ENCODE results near the gene GRID2.

The GRID2 gene

DNA sequence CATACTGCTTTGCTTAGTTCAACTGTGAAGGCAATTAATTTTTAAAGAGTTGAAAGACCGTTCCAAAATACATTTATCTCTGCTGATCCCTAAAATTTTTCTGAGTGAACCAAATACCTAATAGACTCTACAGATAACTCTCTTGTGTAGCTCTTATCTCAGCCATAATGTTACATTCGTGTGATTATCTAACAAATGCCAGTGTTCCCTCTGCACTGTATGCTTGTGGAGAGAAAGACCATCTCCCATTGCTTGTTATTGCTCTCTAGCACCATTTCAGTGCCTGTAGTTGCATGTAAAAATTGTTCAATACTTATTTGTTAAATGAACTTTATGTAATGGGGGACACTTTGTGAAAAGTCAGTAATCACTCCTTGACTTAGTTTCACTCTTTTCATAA lies 1443.5 kb downstream of the GRID2 start:
- Histone ChIP-seq H3K4me1 (ENCODE audit: control insufficient read depth in 5 of 5, insufficient read depth in 5 of 5, low read length in 5 of 5) (peaks cover 0 to 18% (median 2%) of the 10 kb centered on the region in 5 donors), H3K27ac (ENCODE audit: low read depth, low read length) (no peak overlapping the region), H3K36me3 (ENCODE audit: control insufficient read depth in 5 of 5, insufficient read depth in 5 of 5, low read length in 5 of 5) (no peaks in the 10 kb centered on the region), H3K27me3 (ENCODE audit: control insufficient read depth in 5 of 5, insufficient read depth in 4 of 5, low read length in 5 of 5) (no peaks in the 10 kb centered on the region), H3K9ac (ENCODE audit: low read length in 5 of 5) (no peak overlapping the region), H3K9me3 (ENCODE audit: control insufficient read depth in 5 of 5, low read length in 5 of 5) (no peaks in the 10 kb centered on the region), H3K4me3 (ENCODE audit: low read depth in 1 of 5, low read length in 5 of 5) (no peak overlapping the region)

DNA sequence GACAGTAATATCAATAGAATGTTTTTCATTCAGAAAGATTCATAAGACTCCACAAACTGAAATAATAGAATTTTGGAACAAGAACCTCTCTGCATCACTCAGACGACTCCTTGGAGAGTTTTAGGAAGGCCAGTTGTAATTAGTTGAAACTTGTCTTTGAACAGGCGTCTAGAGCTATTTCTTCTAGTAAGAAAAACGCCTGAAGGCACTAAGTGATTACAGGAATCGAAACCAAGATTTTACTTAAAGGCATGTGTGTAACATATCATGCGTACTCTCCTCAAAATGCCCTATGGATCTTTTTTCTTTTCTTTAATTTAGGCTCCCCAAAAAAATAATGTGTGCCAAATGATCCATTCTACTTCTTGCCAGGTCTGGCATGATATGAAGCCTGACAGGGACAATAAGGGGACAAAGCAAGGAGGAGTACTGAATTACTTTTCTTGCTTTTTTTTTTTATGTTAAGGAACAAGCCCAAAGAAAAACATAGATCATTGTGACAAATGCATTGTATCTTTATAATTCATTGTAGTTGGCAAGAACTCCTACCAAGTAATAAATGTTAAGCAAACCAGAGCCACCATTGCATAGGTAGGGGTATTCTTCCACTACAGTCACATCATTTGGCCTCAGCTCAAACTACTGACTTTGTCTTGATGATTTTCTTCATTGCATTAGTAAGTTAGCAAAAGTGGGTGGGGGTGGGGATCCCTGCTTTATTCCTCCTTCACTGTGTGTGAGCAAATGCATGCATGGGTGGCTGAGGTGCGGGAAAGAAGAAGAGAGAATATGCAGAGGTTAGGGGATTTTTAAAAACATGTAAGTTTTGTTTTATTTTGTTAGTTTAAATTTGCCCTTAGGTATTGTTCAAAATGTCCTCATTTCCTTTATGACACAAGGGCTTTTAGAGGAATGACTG lies 1444.9 kb downstream of the GRID2 start:
- H3K27me3 ChIP-seq (ENCODE audit: control insufficient read depth in 5 of 5, insufficient read depth in 4 of 5, low read length in 5 of 5) = no peaks in the 10 kb centered on the region
- H3K9ac ChIP-seq (ENCODE audit: low read length in 5 of 5) = no peak overlapping the region
- H3K4me3 ChIP-seq (ENCODE audit: low read depth in 1 of 5, low read length in 5 of 5) = no peak overlapping the region

DNA sequence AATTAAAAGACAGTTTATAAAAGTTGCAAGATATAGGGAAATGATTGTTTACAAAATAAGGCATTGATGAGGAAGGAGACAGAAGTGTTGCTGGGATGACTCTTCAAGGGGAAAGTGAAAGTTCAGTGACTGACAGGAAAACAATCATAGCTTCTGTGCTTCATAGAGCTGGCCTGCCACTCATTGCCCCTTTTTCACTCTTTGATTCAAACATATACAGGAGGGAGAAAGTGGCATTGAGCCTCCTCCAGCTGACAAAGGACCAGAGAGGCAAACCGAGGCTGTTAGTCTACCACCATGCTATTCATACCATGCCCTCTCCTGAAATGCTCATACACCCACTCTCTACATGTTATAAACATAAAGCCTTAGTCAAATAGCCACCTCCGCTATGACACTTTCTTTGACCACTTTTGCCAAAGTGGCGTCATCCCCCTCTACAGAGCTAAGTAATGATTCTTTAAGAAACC lies 1445.6 kb downstream of the GRID2 start:
- Histone ChIP-seq H3K36me3 (ENCODE audit: control insufficient read depth in 5 of 5, insufficient read depth in 5 of 5, low read length in 5 of 5) (no peaks in the 10 kb centered on the region), H3K4me3 (ENCODE audit: low read depth in 1 of 5, low read length in 5 of 5) (no peak overlapping the region)

More for the DNA sequence above, 1444.9 kb downstream of the GRID2 start:
- Histone ChIP-seq H3K9me3 (ENCODE audit: control insufficient read depth in 5 of 5, low read length in 5 of 5) (no peaks in the 10 kb centered on the region), H3K4me1 (ENCODE audit: control insufficient read depth in 5 of 5, insufficient read depth in 5 of 5, low read length in 5 of 5) (peaks cover 0 to 18% (median 2%) of the 10 kb centered on the region in 5 donors), H3K27ac (ENCODE audit: low read depth, low read length) (no peak overlapping the region), H3K36me3 (ENCODE audit: control insufficient read depth in 5 of 5, insufficient read depth in 5 of 5, low read length in 5 of 5) (no peaks in the 10 kb centered on the region)

DNA sequence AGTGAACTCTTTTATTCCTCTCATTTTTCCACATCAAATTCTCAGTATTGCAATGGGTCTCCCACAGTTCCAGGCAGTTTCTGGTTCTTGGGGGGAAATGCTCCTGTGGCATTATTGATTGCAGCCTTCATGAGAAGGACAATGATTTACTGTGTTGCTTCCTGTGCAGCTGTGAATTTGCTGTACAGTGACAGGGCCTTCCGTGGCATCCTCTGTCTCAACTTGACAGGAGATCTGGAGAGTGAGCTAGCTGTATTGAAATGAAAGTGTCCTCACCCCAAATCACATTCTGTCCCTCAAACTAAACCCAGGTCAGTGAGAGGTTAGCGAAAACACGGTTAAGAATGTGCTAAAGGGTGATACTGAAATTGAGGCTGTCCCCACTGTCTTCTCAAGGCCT lies 1447.6 kb downstream of the GRID2 start:
- H3K27ac ChIP-seq (ENCODE audit: low read depth, low read length) = no peak overlapping the region
- no peak overlapping the region for H3K9ac ChIP-seq (ENCODE audit: low read length in 5 of 5)
- H3K36me3 ChIP-seq (ENCODE audit: control insufficient read depth in 5 of 5, insufficient read depth in 5 of 5, low read length in 5 of 5) = no peaks in the 10 kb centered on the region
- H3K4me3 ChIP-seq (ENCODE audit: low read depth in 1 of 5, low read length in 5 of 5) = no peak overlapping the region
- H3K27me3 ChIP-seq (ENCODE audit: control insufficient read depth in 5 of 5, insufficient read depth in 4 of 5, low read length in 5 of 5) = no peaks in the 10 kb centered on the region
- H3K9me3 ChIP-seq (ENCODE audit: control insufficient read depth in 5 of 5, low read length in 5 of 5) = no peaks in the 10 kb centered on the region
- H3K4me1 ChIP-seq (ENCODE audit: control insufficient read depth in 5 of 5, insufficient read depth in 5 of 5, low read length in 5 of 5) = no peaks in the 10 kb centered on the region

More for the DNA sequence above, 1445.6 kb downstream of the GRID2 start:
- Histone ChIP-seq H3K27ac (ENCODE audit: low read depth, low read length) (no peak overlapping the region), H3K9ac (ENCODE audit: low read length in 5 of 5) (no peak overlapping the region), H3K9me3 (ENCODE audit: control insufficient read depth in 5 of 5, low read length in 5 of 5) (no peaks in the 10 kb centered on the region), H3K27me3 (ENCODE audit: control insufficient read depth in 5 of 5, insufficient read depth in 4 of 5, low read length in 5 of 5) (no peaks in the 10 kb centered on the region), H3K4me1 (ENCODE audit: control insufficient read depth in 5 of 5, insufficient read depth in 5 of 5, low read length in 5 of 5) (peaks cover 0 to 18% (median 2%) of the 10 kb centered on the region in 5 donors)

DNA sequence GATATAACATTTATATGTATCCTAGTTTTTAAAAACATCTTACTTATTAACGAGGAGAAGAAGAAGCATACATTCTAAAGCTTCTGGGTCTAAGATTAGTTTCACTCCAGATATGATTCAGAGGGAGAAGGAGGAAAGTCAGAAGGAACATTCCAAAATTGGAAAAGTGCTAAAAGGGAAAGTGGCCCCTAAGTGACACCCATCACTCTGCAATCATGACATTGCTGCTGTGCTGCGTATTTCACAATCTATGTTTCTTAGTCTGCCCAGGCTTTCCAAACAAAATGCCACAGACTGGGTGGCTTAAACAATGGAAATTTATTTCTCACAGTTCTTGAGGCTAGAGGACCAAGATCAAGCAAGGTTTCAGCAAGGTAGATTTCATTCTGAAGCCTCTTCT lies 1452.3 kb downstream of the GRID2 start:
- Histone ChIP-seq H3K4me3 (ENCODE audit: low read depth in 1 of 5, low read length in 5 of 5) (no peak overlapping the region), H3K27me3 (ENCODE audit: control insufficient read depth in 5 of 5, insufficient read depth in 4 of 5, low read length in 5 of 5) (no peaks in the 10 kb centered on the region), H3K9ac (ENCODE audit: low read length in 5 of 5) (no peak overlapping the region), H3K27ac (ENCODE audit: low read depth, low read length) (no peak overlapping the region), H3K36me3 (ENCODE audit: control insufficient read depth in 5 of 5, insufficient read depth in 5 of 5, low read length in 5 of 5) (no peaks in the 10 kb centered on the region), H3K4me1 (ENCODE audit: control insufficient read depth in 5 of 5, insufficient read depth in 5 of 5, low read length in 5 of 5) (peaks cover 0 to 6% (median 5%) of the 10 kb centered on the region in 5 donors), H3K9me3 (ENCODE audit: control insufficient read depth in 5 of 5, low read length in 5 of 5) (no peaks in the 10 kb centered on the region)

DNA sequence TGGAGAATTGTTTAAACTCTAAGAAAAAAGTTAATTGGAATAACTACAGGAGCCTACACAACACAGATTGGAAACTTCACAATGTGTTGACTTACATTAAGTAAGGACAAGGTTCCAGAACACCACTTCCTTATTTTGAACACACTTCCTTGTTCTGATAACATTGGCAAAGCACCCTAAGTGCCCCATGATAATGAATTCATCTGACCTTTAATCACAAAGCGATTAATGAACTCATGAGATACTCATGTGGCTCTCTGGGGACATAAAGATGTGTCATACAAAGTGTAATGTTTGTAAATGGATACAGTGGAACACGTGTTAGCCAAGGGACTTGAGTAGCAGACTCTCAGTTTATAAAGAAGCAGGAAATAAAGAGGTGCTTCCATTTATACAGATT lies 1455.7 kb downstream of the GRID2 start:
- no peaks in the 10 kb centered on the region for H3K9me3 ChIP-seq (ENCODE audit: control insufficient read depth in 5 of 5, low read length in 5 of 5)

DNA sequence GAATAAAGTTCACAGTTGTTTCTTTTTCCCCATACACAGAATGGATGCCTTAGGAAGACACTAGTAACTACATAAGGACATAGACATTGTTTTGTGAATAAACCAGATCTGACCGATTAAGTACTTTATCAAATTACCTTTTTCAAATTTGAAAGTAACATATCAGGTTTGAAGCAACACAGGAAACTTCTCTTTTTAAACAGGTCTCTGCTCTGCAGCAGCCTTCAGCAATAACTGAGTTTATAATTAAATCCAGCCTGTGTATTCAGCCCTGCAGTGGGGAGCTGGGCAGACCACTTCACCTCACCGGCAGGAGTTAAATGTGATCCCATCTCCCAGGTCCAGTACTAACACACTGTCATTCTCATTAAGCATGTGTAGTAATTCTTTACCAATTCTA lies 1456.5 kb downstream of the GRID2 start:
- Histone ChIP-seq H3K9ac (ENCODE audit: low read length in 5 of 5) (no peak overlapping the region), H3K36me3 (ENCODE audit: control insufficient read depth in 5 of 5, insufficient read depth in 5 of 5, low read length in 5 of 5) (no peaks in the 10 kb centered on the region), H3K27ac (ENCODE audit: low read depth, low read length) (no peak overlapping the region), H3K9me3 (ENCODE audit: control insufficient read depth in 5 of 5, low read length in 5 of 5) (no peaks in the 10 kb centered on the region), H3K4me3 (ENCODE audit: low read depth in 1 of 5, low read length in 5 of 5) (no peak overlapping the region), H3K27me3 (ENCODE audit: control insufficient read depth in 5 of 5, insufficient read depth in 4 of 5, low read length in 5 of 5) (no peaks in the 10 kb centered on the region), H3K4me1 (ENCODE audit: control insufficient read depth in 5 of 5, insufficient read depth in 5 of 5, low read length in 5 of 5) (peaks cover 0 to 12% (median 6%) of the 10 kb centered on the region in 5 donors)

More for the DNA sequence above, 1455.7 kb downstream of the GRID2 start:
- Histone ChIP-seq H3K4me3 (ENCODE audit: low read depth in 1 of 5, low read length in 5 of 5) (no peak overlapping the region), H3K27ac (ENCODE audit: low read depth, low read length) (no peak overlapping the region), H3K4me1 (ENCODE audit: control insufficient read depth in 5 of 5, insufficient read depth in 5 of 5, low read length in 5 of 5) (peaks cover 0 to 6% (median 5%) of the 10 kb centered on the region in 5 donors), H3K9ac (ENCODE audit: low read length in 5 of 5) (no peak overlapping the region), H3K27me3 (ENCODE audit: control insufficient read depth in 5 of 5, insufficient read depth in 4 of 5, low read length in 5 of 5) (no peaks in the 10 kb centered on the region), H3K36me3 (ENCODE audit: control insufficient read depth in 5 of 5, insufficient read depth in 5 of 5, low read length in 5 of 5) (no peaks in the 10 kb centered on the region)

DNA sequence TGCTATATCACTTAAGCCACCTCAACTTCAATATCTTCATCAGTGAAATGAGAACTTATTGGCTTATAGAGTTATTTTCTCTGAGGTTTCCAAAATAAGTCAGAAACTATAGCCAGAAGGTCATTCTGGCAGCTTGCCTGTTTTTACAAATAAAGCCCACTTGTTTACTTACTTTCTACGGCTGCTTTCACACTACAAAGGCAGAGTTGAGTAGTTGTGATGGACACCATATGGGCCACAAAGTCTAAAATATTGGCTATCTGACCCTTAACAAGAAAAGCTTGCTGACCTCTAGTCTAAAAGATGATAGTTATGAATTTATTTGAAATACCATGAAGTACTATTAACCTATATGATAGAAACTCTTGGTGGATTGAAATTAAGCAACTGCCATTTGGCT lies 1457.5 kb downstream of the GRID2 start:
- Histone ChIP-seq H3K27ac (ENCODE audit: low read depth, low read length) (no peak overlapping the region), H3K9ac (ENCODE audit: low read length in 5 of 5) (no peak overlapping the region), H3K27me3 (ENCODE audit: control insufficient read depth in 5 of 5, insufficient read depth in 4 of 5, low read length in 5 of 5) (no peaks in the 10 kb centered on the region), H3K4me3 (ENCODE audit: low read depth in 1 of 5, low read length in 5 of 5) (no peak overlapping the region), H3K4me1 (ENCODE audit: control insufficient read depth in 5 of 5, insufficient read depth in 5 of 5, low read length in 5 of 5) (peaks cover 0 to 13% (median 6%) of the 10 kb centered on the region in 5 donors), H3K36me3 (ENCODE audit: control insufficient read depth in 5 of 5, insufficient read depth in 5 of 5, low read length in 5 of 5) (no peaks in the 10 kb centered on the region), H3K9me3 (ENCODE audit: control insufficient read depth in 5 of 5, low read length in 5 of 5) (no peaks in the 10 kb centered on the region)

DNA sequence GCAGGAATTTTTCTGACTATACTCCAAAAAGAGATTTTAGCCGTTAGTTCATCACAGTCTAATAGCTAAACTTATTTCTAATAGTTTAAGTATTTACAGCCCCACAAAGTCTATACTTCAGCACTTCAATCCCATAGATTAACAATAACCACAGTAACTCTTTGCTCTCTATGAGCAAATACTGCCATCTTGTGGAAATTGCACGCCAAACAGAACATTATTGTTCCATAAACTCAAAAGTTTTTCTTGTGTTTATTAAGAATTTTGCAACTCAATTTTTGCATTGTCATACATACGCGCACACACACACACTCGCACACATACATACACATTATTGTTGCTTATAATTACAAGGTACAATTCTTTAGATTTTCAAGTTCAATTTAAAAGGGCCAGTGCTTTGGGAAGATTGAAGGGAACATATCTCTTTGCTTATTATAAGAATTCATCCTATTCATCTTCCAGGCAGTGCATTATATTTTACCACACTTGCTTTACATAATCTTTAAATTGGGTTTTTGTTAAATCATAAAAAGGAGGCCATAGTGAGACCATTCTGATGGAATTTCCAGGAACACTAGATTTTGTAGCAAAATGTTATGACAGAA lies 1461.0 kb downstream of the GRID2 start:
- no peak overlapping the region for H3K4me3 ChIP-seq (ENCODE audit: low read depth in 1 of 5, low read length in 5 of 5)
- no peaks in the 10 kb centered on the region for H3K27me3 ChIP-seq (ENCODE audit: control insufficient read depth in 5 of 5, insufficient read depth in 4 of 5, low read length in 5 of 5)
- H3K4me1 ChIP-seq (ENCODE audit: control insufficient read depth in 5 of 5, insufficient read depth in 5 of 5, low read length in 5 of 5) = peaks cover 0 to 23% (median 14%) of the 10 kb centered on the region in 5 donors
- H3K9ac ChIP-seq (ENCODE audit: low read length in 5 of 5) = no peak overlapping the region
- H3K27ac ChIP-seq (ENCODE audit: low read depth, low read length) = peak overlapping the region; percentile 25
- no peaks in the 10 kb centered on the region for H3K36me3 ChIP-seq (ENCODE audit: control insufficient read depth in 5 of 5, insufficient read depth in 5 of 5, low read length in 5 of 5)
- H3K9me3 ChIP-seq (ENCODE audit: control insufficient read depth in 5 of 5, low read length in 5 of 5) = no peaks in the 10 kb centered on the region

DNA sequence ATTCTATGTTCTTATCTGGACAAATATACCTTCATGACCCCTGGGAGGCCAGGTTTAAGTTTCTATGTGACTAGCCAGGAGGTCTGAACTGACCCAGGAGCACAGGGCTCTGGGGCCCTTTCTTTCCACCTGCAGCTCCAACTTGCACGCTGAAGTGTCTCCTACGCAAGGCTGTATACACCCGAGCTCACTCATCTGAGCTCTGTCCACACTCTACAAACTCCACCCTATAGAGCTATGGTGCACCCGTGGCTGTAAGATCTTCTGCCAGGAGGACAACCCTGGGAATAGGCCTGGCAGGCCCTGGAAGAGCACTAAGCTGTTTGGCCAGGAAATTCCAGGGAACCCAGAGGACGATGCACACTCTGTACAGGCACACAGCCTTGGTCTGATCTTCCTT lies 1464.2 kb downstream of the GRID2 start:
- Histone ChIP-seq H3K36me3 (ENCODE audit: control insufficient read depth in 5 of 5, insufficient read depth in 5 of 5, low read length in 5 of 5) (no peaks in the 10 kb centered on the region), H3K9ac (ENCODE audit: low read length in 5 of 5) (no peak overlapping the region), H3K27ac (ENCODE audit: low read depth, low read length) (no peak overlapping the region), H3K27me3 (ENCODE audit: control insufficient read depth in 5 of 5, insufficient read depth in 4 of 5, low read length in 5 of 5) (no peaks in the 10 kb centered on the region), H3K9me3 (ENCODE audit: control insufficient read depth in 5 of 5, low read length in 5 of 5) (no peaks in the 10 kb centered on the region), H3K4me3 (ENCODE audit: low read depth in 1 of 5, low read length in 5 of 5) (no peak overlapping the region), H3K4me1 (ENCODE audit: control insufficient read depth in 5 of 5, insufficient read depth in 5 of 5, low read length in 5 of 5) (peaks cover 0 to 29% (median 12%) of the 10 kb centered on the region in 5 donors)

All from subcutaneous abdominal adipose tissue (tissue), 5 donors.